Ascending aorta (tissue), 2 donors: ENCODE measurements around the gene SLC48A1. TPM values are rescaled to one million over a fixed set of nuclear protein-coding genes. Genes with fewer than 3 reads are reported as not detected.
"Not testable (repeated sequence)": the region's sequence is repeated elsewhere in the genome, so short reads cannot be mapped to it uniquely, and the experiment has no call there.

Source experiments
- DNase-seq, 2 donors: peaks; one replicate each; pipeline ENCODE4 v3.0.0-alpha.2; 2019; ENCODE audit warnings: low spot score in 2 of 2
- H3K27ac ChIP-seq, 2 donors: fragments of 200-600 bp; sonication (generic); one replicate each; pipeline ENCODE4 v1.5.1; 2016 to 2017; ENCODE audit warnings: mild to moderate bottlenecking in 1 of 2
- H3K27me3 ChIP-seq: fragments of 200-600 bp; sonication (generic); one replicate; pipeline ENCODE4 v1.5.1; 2017
- H3K36me3 ChIP-seq, 2 donors: fragments of 200-600 bp; sonication (generic); one replicate each; pipeline ENCODE4 v1.5.1; 2016
- H3K4me1 ChIP-seq, 2 donors: fragments of 200-600 bp; sonication (generic); one replicate each; pipeline ENCODE4 v1.5.1; 2016 to 2017; ENCODE audit warnings: mild to moderate bottlenecking in 1 of 2
- H3K4me3 ChIP-seq, 2 donors: fragments of 200-600 bp; sonication (generic); one replicate each; pipeline ENCODE4 v1.5.1; 2016 to 2017; ENCODE audit warnings: mild to moderate bottlenecking in 1 of 2
- H3K9me3 ChIP-seq, 2 donors: fragments of 200-600 bp; sonication (generic); one replicate each; pipeline ENCODE4 v1.5.1; 2016
- intact Hi-C: fragments of 100-400 bp; cut with DNase I; formaldehyde crosslinking; loops from one replicate; pipeline ENCODE4 v1.15.1; 2023
- total RNA-seq: library from RNA; depleted of rRNA; stranded (reverse); fragments of >200 nt; gene quantifications from one replicate; pipeline ENCODE4 v1.1.0, GENCODE V29; 2016
- TF ChIP-seq, protein P1 (sequence below), 3 experiments: fragments of 200-600 bp in 2 of 3; fragments of 450-650 bp in 1 of 3; sonication (generic) in 2 of 3; IDR thresholded peaks; one replicate each; pipeline ENCODE4 v1.5.1; 2016 to 2019; ENCODE audit warnings: antibody characterized with exemption in 3 of 3, mild to moderate bottlenecking in 1 of 3, moderate library complexity in 1 of 3

Gene SLC48A1
- total RNA-seq, 1 donor from 2014 or later = 144 TPM

DNA sequence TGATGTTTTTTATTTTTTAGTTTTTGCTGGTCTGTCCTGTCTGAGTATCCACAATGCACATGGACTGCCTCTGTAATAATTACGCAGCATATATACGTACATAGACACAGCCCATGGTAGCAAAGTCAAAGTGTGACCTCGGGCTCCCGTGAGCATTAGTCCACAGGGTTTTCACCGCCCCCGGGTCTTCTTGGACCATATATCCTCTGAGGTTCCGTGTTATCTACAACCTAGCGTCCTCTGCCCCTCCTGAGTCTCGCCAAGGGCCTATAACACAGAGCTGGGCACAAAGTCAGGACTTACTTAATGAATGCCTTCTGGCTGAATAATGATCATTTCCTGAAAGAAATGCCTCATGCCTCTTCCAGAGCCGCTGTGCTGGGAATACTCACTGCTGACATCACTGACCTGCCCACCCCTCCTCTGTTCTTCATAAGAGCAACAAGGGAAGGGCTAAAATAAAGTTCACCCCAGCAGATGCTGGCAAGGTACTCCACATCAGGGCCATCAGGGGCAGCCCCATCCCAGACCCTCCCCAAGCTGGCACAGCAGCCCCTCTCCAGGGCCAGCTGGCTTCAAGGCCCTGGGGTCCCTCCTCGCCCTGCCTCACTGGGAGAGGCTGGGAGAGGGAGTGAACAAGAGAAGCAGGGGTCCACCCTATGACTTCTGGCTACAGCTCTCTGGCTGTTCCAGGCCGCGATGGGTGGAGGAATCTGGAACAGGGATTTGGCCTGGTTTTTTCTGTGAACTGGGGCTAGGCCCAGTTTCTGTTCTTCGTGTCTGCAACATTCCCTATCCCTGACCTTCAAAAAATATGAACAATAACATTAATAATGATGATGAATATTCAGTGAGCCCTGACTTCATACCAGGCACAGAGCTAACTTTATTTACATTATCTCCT, 38.8 kb downstream of the SLC48A1 start:
- Histone ChIP-seq H3K36me3 (peaks cover 0 to 8% of the 10 kb centered on the region in 2 donors), H3K4me3 (peak overlapping the region; percentile 28 to 61), H3K4me1 (peaks cover 57 to 93% of the 10 kb centered on the region in 2 donors), H3K9me3 (no peaks in the 10 kb centered on the region), H3K27ac (peak overlapping the region; percentile 97), H3K27me3 (no peaks in the 10 kb centered on the region)
- TF ChIP-seq, protein P1, sequence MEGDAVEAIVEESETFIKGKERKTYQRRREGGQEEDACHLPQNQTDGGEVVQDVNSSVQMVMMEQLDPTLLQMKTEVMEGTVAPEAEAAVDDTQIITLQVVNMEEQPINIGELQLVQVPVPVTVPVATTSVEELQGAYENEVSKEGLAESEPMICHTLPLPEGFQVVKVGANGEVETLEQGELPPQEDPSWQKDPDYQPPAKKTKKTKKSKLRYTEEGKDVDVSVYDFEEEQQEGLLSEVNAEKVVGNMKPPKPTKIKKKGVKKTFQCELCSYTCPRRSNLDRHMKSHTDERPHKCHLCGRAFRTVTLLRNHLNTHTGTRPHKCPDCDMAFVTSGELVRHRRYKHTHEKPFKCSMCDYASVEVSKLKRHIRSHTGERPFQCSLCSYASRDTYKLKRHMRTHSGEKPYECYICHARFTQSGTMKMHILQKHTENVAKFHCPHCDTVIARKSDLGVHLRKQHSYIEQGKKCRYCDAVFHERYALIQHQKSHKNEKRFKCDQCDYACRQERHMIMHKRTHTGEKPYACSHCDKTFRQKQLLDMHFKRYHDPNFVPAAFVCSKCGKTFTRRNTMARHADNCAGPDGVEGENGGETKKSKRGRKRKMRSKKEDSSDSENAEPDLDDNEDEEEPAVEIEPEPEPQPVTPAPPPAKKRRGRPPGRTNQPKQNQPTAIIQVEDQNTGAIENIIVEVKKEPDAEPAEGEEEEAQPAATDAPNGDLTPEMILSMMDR (IDR thresholded peaks at IDR 0.05) = no peak
- intact Hi-C loops = loop anchor here (1.0 to 10.0 kb wide), 3 partner anchors 13 to 727 kb away; no protein-coding TSS in a partner anchor
- peak; percentile 73 to 94 for DNase-seq

DNA sequence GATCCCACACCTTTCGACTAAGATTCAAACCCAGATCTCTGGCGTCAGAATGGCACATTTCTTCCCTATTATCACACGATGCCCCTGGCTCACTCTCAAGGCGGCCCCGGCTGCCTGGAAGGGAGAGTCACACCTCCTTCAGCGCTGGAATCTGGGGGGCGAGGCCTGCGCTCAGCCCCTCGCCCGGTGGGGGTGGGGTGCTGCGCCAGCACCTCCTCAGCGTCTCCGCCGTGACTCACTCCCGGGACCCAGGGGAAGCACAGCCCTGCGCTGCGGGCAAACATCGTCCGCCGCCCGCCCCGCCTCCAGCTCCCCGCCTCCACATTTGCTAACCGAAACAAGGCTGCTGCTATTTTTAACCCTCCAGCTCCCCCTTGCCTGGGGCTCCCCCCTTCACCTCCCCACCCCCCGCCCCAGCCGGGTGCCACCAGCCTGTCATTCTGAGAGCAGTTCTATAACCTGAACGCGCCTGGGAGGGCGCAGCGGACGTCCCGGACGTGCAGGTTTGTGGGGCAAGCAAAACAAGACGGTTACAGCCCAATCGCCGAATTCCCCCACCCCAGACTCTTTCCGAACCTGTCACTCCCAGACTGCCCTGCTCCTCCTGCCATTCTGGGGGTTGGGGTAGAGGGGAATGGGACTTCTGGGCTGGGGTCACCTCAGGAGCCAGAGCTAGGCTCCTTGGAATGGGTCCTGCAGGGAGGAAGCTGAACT, 39.9 kb downstream of the SLC48A1 start:
- Histone ChIP-seq H3K27ac (peak overlapping the region; percentile 97), H3K9me3 (no peaks in the 10 kb centered on the region), H3K4me1 (peaks cover 56 to 87% of the 10 kb centered on the region in 2 donors), H3K27me3 (no peaks in the 10 kb centered on the region), H3K4me3 (peak overlapping the region; percentile 28 to 61), H3K36me3 (peaks cover 0 to 8% of the 10 kb centered on the region in 2 donors)
- TF ChIP-seq, protein P1 (IDR thresholded peaks at IDR 0.05) = peak in 1 of 3 experiments; percentile 6
- DNase-seq = peak; percentile 86 to 98
- intact Hi-C loops = loop anchor here (1.0 to 10.0 kb wide), 3 partner anchors 12 to 728 kb away; no protein-coding TSS in a partner anchor

DNA sequence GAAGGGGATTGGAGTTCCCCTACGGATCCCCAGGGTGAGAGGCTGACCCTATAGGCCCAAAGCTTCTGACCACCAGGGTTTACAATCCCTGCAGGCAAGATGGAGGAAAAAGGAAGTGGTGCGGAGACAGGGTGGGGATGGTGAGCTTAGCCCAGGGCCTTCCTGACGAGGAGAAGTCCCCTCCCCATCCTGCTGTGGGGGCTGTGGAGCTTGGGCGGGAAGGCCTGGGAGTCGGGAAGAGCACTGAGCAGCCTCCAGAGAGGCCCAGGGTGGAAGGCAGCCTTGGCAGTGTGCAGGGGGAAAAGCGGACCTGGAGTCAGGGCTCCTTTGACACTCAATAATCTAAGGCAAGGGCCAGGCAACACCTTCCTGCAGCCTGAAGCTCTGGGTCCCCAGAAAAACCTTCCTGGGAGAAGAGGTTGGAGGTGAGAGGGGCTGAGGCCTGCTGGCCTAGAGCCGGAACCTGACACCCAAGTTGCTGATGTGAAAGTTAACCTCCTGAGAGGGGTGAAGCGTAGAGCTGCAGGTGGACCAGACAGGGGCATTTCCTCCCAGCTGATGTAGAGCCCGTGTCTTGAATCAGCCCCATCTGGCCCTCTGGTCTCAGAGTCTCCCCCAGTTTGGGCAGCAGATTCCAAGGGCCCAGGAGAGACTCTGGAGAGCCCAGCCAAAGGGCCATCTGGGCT, 40.6 kb downstream of the SLC48A1 start:
- no peak for DNase-seq
- no peaks in the 10 kb centered on the region for H3K27me3 ChIP-seq
- no peaks in the 10 kb centered on the region for H3K9me3 ChIP-seq
- H3K27ac ChIP-seq = peak overlapping the region; percentile 97
- intact Hi-C loops = loop anchor here (2.0 to 10.0 kb wide), 2 partner anchors 61 to 729 kb away; no protein-coding TSS in a partner anchor
- peaks cover 51 to 82% of the 10 kb centered on the region in 2 donors for H3K4me1 ChIP-seq
- TF ChIP-seq, protein P1 (IDR thresholded peaks at IDR 0.05) = peak in 1 of 3 experiments; percentile 4
- peak overlapping the region; percentile 28 to 61 for H3K4me3 ChIP-seq
- H3K36me3 ChIP-seq = peaks cover 0 to 8% of the 10 kb centered on the region in 2 donors

DNA sequence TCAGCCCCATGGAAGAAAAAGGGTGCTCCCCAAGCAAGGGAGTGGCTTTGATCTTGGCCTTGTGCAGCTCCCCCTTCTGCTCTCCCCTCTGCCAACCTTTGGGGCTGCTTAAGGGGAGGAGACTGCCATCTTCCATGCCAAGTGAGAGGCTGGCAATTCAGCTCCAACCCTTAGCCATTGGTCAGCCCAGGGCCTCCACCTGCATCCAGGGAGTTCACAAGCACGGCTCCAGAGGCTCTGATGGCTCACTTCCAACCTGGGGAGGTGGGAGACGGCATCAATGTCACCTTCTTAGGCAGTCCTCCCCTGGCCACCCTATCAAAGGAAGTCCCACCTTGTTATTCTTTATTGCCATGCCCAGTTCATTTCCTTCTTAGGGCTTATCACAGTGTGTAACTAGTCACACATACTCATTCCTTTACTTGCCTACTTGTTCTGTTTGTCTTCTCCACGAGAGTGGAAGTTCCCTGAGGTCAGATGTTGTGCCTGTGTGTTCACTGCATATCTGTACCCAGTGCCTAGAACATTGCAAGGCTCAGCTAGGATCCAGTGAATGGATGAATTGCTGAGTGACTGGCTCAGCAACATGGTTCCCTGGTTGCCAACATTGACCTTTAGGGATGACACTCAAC, 41.6 kb downstream of the SLC48A1 start:
- intact Hi-C loops = loop anchor here (10.0 kb wide), 1 partner anchor 730 kb away; no protein-coding TSS in a partner anchor
- H3K4me3 ChIP-seq = peak overlapping the region in 1 of 2 donors; percentile 61
- no peak for DNase-seq
- no peaks in the 10 kb centered on the region for H3K9me3 ChIP-seq
- H3K27me3 ChIP-seq = no peaks in the 10 kb centered on the region
- H3K27ac ChIP-seq = peak overlapping the region; percentile 97
- H3K4me1 ChIP-seq = peaks cover 41 to 72% of the 10 kb centered on the region in 2 donors
- TF ChIP-seq, protein P1 (IDR thresholded peaks at IDR 0.05) = no peak
- peaks cover 0 to 8% of the 10 kb centered on the region in 2 donors for H3K36me3 ChIP-seq

DNA sequence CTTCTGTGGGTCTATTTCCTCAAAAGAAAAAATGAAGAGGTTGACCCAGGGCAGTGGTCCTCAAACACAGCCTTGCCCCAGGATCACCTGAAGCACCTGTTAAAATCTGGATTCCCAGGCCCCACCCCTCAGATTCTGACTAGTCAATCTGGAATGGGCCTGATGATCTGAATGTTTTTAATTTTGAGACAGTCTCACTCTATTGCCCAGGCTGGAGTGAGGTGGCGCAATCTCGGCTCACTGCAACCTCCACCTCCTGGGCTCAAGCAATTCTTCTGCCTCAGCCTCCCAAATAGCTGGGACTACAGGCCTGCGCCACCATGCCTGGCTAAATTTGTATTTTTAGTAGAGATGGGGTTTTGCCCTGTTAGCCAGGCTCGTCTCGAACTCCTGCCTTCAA, 42.4 kb downstream of the SLC48A1 start:
- H3K36me3 ChIP-seq, H3K27me3 ChIP-seq, DNase-seq, H3K4me3 ChIP-seq, H3K9me3 ChIP-seq: not testable (repeated sequence)
- Histone ChIP-seq H3K27ac (peak overlapping the region; percentile 97), H3K4me1 (peaks cover 34 to 64% of the 10 kb centered on the region in 2 donors)
- intact Hi-C loops = loop anchor here (10.0 kb wide), 1 partner anchor 731 kb away; no protein-coding TSS in a partner anchor
